HCT116 (cell line): Measurements from ENCODE around the gene PGLYRP3. TPM values are rescaled to one million over a fixed set of nuclear protein-coding genes. Genes with fewer than 3 reads are reported as not detected.

Source experiments
- ATAC-seq: fragments of 200-7000 bp; cut with Tn5 transposase; 2 replicates; pipeline ENCODE4 v1.9.1; 2020; ENCODE audit warnings: mild to moderate bottlenecking, moderate library complexity
- BruUV-seq: library from RNA; stranded (reverse); fragments of 400-500 nt; replicated peaks from 2 replicates; lab custom pipeline; 2021; lab: Mats Ljungman, UMichigan
- CTCF ChIA-PET: fragments of 300-600 bp; sonication (Branson Sonifier 250); formaldehyde crosslinking; loops from one replicate; lab custom pipeline; 2021; ENCODE audit warnings: antibody characterized with exemption; lab: Charles Lee
- POLR2A ChIA-PET: fragments of 300-600, 350-600 bp; sonication (Branson Sonifier 250); formaldehyde crosslinking; loops from one replicate; lab custom pipeline; 2021; ENCODE audit warnings: antibody characterized with exemption; lab: Charles Lee
- RAD21 ChIA-PET, 2 experiments: fragments of 300-600 bp; sonication (Branson Sonifier 250); formaldehyde crosslinking; loops; one replicate each; lab custom pipeline; 2023; ENCODE audit warnings: low total read pairs in 2 of 2; ENCODE audit not compliant: uncharacterized antibody in 2 of 2, unreplicated experiment in 2 of 2, low non-redundant PET in 1 of 2; lab: Charles Lee
- DNase-seq: peaks from one replicate; pipeline ENCODE4 v3.0.0-alpha.2; 2010; ENCODE audit warnings: low read depth, low spot score
- H2AFZ ChIP-seq: fragments of 200-600 bp; shearing (Covaris generic), sonication (generic); 2 replicates; pipeline ENCODE4 v1.6.1; 2017; ENCODE audit warnings: low read depth, mixed run types, mixed read lengths, antibody characterized with exemption, low read length; ENCODE audit not compliant: poor library complexity, severe bottlenecking
- H3K27ac ChIP-seq: 2 replicates; pipeline ENCODE4 v1.5.1; 2012; ENCODE audit warnings: low read depth, low read length
- H3K27me3 ChIP-seq: fragments of 200-600 bp; sonication (generic); 2 replicates; pipeline ENCODE4 v1.6.1; 2016; ENCODE audit warnings: mixed run types, low read length, mixed read lengths; ENCODE audit not compliant: insufficient read depth
- H3K36me3 ChIP-seq, 2 experiments: fragments of 200-500 bp in 1 of 2; fragments of 200-600 bp in 1 of 2; sonication (Bioruptor generic) in 1 of 2; sonication (generic) in 1 of 2; 2 replicates each; pipeline versions ENCODE4 v1.5.1 to v1.6.1; 2014 to 2016; ENCODE audit warnings: low read length in 2 of 2, inconsistent platforms in 1 of 2, mixed read lengths in 1 of 2, mixed run types in 1 of 2; ENCODE audit not compliant: insufficient read depth in 2 of 2, control insufficient read depth in 1 of 2
- H3K4me1 ChIP-seq, 2 experiments: fragments of 200-600 bp in 1 of 2; sonication (generic) in 1 of 2; 2 replicates each; pipeline versions ENCODE4 v1.5.1 to v1.6.1; 2012 to 2017; ENCODE audit warnings: low read length in 2 of 2, inconsistent platforms in 1 of 2, mild to moderate bottlenecking in 1 of 2, mixed read lengths in 1 of 2, mixed run types in 1 of 2, moderate library complexity in 1 of 2; ENCODE audit not compliant: insufficient read depth in 2 of 2, control insufficient read depth in 1 of 2
- H3K4me2 ChIP-seq: fragments of 200-600 bp; sonication (generic); 2 replicates; pipeline ENCODE4 v1.6.1; 2017; ENCODE audit warnings: mixed run types, low read length, mixed read lengths
- H3K4me3 ChIP-seq, 2 experiments: fragments of 200-600 bp in 1 of 2; sonication (generic) in 1 of 2; replicated peaks in 1 of 2; 2 replicates each; pipeline ENCODE4 v1.5.1; 2011 to 2016; ENCODE audit warnings: low read length in 2 of 2, control low read depth in 1 of 2, low read depth in 1 of 2, mild to moderate bottlenecking in 1 of 2, mixed read lengths in 1 of 2, mixed run types in 1 of 2
- H3K79me2 ChIP-seq: fragments of 200-600 bp; sonication (generic); 2 replicates; pipeline ENCODE4 v1.6.1; 2017; ENCODE audit warnings: mild to moderate bottlenecking, mixed run types, low read length, moderate library complexity, mixed read lengths; ENCODE audit not compliant: insufficient read depth
- H3K9ac ChIP-seq: fragments of 200-600 bp; sonication (generic); 2 replicates; pipeline ENCODE4 v1.6.1; 2016; ENCODE audit warnings: low read length, mixed read lengths
- H3K9me2 ChIP-seq: fragments of 200-600 bp; sonication (generic), shearing (Covaris generic); 2 replicates; pipeline ENCODE4 v1.6.1; 2017; ENCODE audit warnings: mixed run types, mild to moderate bottlenecking, moderate library complexity; ENCODE audit not compliant: insufficient read depth
- H3K9me3 ChIP-seq, 2 experiments: fragments of 200-500 bp in 1 of 2; fragments of 200-600 bp in 1 of 2; sonication (Bioruptor generic) in 1 of 2; sonication (generic) in 1 of 2; 2 replicates each; pipeline ENCODE4 v1.6.1; 2014 to 2017; ENCODE audit warnings: low read length in 2 of 2, mixed read lengths in 2 of 2, inconsistent platforms in 1 of 2, low read depth in 1 of 2, mild to moderate bottlenecking in 1 of 2, mixed run types in 1 of 2, moderate library complexity in 1 of 2; ENCODE audit not compliant: control insufficient read depth in 1 of 2, insufficient read depth in 1 of 2
- H4K20me1 ChIP-seq: fragments of 200-600 bp; sonication (generic), shearing (Covaris generic); 2 replicates; pipeline ENCODE4 v1.6.1; 2017; ENCODE audit warnings: mixed run types, mild to moderate bottlenecking, moderate library complexity; ENCODE audit not compliant: insufficient read depth
- REST ChIP-seq: IDR thresholded peaks from 2 replicates; pipeline ENCODE4 v1.6.1; 2012; ENCODE audit warnings: low read depth
- intact Hi-C: fragments of 100-400 bp; cut with micrococcal nuclease; formaldehyde crosslinking; loops from 2 replicates; pipeline ENCODE4 v1.10.0; 2022
- total RNA-seq: library from RNA; stranded (reverse); gene quantifications from one replicate; pipeline ENCODE4 v1.2.1, GENCODE V29; 2021; ENCODE audit not compliant: unreplicated experiment

Gene PGLYRP3
- total RNA-seq, 1 experiment from 2014 or later = not detected

- CTCF ChIA-PET = no interaction called here
- POLR2A ChIA-PET = no interaction called here
- no peak for ATAC-seq
Measured at GRCh38 chr1:153292185-153292584, 20.6 kb downstream of the PGLYRP3 start.

More at GRCh38 chr1:153292185-153292584, 20.6 kb downstream of the PGLYRP3 start:
- Histone ChIP-seq H3K9me2 (no peaks in the 10 kb centered on the region), H3K4me3 (no peak overlapping the region), H3K9ac (no peak overlapping the region), H3K4me1 (peaks cover 4 to 6% of the 10 kb centered on the region in 2 experiments; a peak in 2 of 4 replicates), H3K27me3 (0 out of 2 replicates have a peak, but pooled peaks cover under 1% of the 10 kb centered on the region), H3K4me2 (no peak overlapping the region), H3K36me3 (no peaks in the 10 kb centered on the region), H3K9me3 (no peaks in the 10 kb centered on the region), H2AFZ (no peak overlapping the region), H4K20me1 (no peaks in the 10 kb centered on the region), H3K79me2 (no peaks in the 10 kb centered on the region)
- BruUV-seq = no TSS peak
- intact Hi-C loops = no loop called here
- RAD21 ChIA-PET = no interaction called here
- DNase-seq = no peak
- no peak for TF ChIP-seq REST
- TF ChIP-seq, all 23 proteins: peak for 0
- no peak overlapping the region for H3K27ac ChIP-seq
